Progenitor cell of endocrine pancreas (in vitro differentiated cells): Measurements from ENCODE around the gene BORCS6. TPM values are rescaled to one million over a fixed set of nuclear protein-coding genes. Genes with fewer than 3 reads are reported as not detected.

ENCODE experiments used
- DNase-seq: peaks from one replicate; pipeline ENCODE4 v3.0.0; 2021; ENCODE audit warnings: low spot score; ENCODE audit not compliant: unreplicated experiment
- H3K27ac Mint-ChIP-seq: 2 replicates; pipeline ENCODE4 v1.8.0; 2021; ENCODE audit warnings: mild to moderate bottlenecking, moderate library complexity, mixed read lengths
- H3K27me3 Mint-ChIP-seq: 2 replicates; pipeline ENCODE4 v1.8.0; 2021; ENCODE audit warnings: mixed read lengths
- H3K36me3 Mint-ChIP-seq: 2 replicates; pipeline ENCODE4 v1.8.0; 2022; ENCODE audit warnings: mixed read lengths; ENCODE audit not compliant: insufficient read depth
- H3K4me1 Mint-ChIP-seq: 2 replicates; pipeline ENCODE4 v1.8.0; 2021; ENCODE audit warnings: low read depth, mixed read lengths
- H3K4me3 Mint-ChIP-seq: 2 replicates; pipeline ENCODE4 v1.8.0; 2021; ENCODE audit warnings: low read depth, mild to moderate bottlenecking, moderate library complexity, mixed read lengths
- H3K9me3 Mint-ChIP-seq: 2 replicates; pipeline ENCODE4 v1.8.0; 2021; ENCODE audit warnings: low read depth, mixed read lengths
- CTCF ChIP-seq: fragments of 200-600 bp; sonication (generic); IDR thresholded peaks from one replicate; pipeline ENCODE4 v1.5.0; 2021; ENCODE audit warnings: antibody characterized with exemption, mild to moderate bottlenecking; ENCODE audit not compliant: unreplicated experiment
- long read RNA-seq: library from polyadenylated mRNA; unstranded; transcript quantifications from one replicate; pipeline ENCODE4 v2.0.0, GENCODE V29; 2020
- total RNA-seq: library from RNA; stranded (reverse); gene quantifications from 2 replicates; pipeline ENCODE4 v1.2.1, GENCODE V29; 2021

Gene BORCS6
- total RNA-seq, result 5.2 and 5.3 TPM in 2 replicates
- long read RNA-seq, result 0 reads

GRCh38 chr17:8189711-8190477, at the start of gene BORCS6:
Gene BORCS6, minus strand, starts transcription at chr17:8190180. Its CDS starts 40 bp downstream, at chr17:8190140.
- H3K9me3 Mint-ChIP-seq, result no peaks in the 10 kb centered on the region
- peak; percentile 84 for DNase-seq
- H3K27ac Mint-ChIP-seq, result peak within 1 kb of the TSS; percentile 63
- H3K36me3 Mint-ChIP-seq, result no peaks in the 10 kb centered on the region
- peak; percentile 23 for TF ChIP-seq CTCF
- no peaks in the 10 kb centered on the region for H3K27me3 Mint-ChIP-seq
- peaks cover 1% of the 10 kb centered on the region for H3K4me1 Mint-ChIP-seq
- no peak within 1 kb of the TSS for H3K4me3 Mint-ChIP-seq

- Mint-ChIP-seq H3K4me3 (no peak overlapping the region), H3K4me1 (peaks cover 2% of the 10 kb centered on the region), H3K36me3 (peaks cover 24% of the 10 kb centered on the region), H3K27me3 (no peaks in the 10 kb centered on the region), H3K9me3 (no peaks in the 10 kb centered on the region), H3K27ac (no peak overlapping the region)
- TF ChIP-seq CTCF, result no peak
- no peak for DNase-seq
These were observed 47.9 kb upstream of the BORCS6 start for GRCh38 chr17:8237886-8238285.

- Mint-ChIP-seq H3K36me3 (peaks cover 27% of the 10 kb centered on the region), H3K27me3 (no peaks in the 10 kb centered on the region), H3K27ac (peak overlapping the region; percentile 69), H3K9me3 (no peaks in the 10 kb centered on the region), H3K4me3 (no peak overlapping the region), H3K4me1 (peaks cover 2% of the 10 kb centered on the region)
- DNase-seq, result no peak
- TF ChIP-seq CTCF, result no peak
These were observed 47.2 kb upstream of the BORCS6 start for GRCh38 chr17:8237175-8237574.

GRCh38 chr17:8235676-8236075, 45.7 kb upstream of the BORCS6 start:
- H3K4me1 Mint-ChIP-seq, result peaks cover 2% of the 10 kb centered on the region
- H3K27me3 Mint-ChIP-seq, result no peaks in the 10 kb centered on the region
- H3K4me3 Mint-ChIP-seq, result no peak overlapping the region
- TF ChIP-seq CTCF, result no peak
- peaks cover 35% of the 10 kb centered on the region for H3K36me3 Mint-ChIP-seq
- H3K27ac Mint-ChIP-seq, result no peak overlapping the region
- DNase-seq, result no peak
- no peaks in the 10 kb centered on the region for H3K9me3 Mint-ChIP-seq

- H3K36me3 Mint-ChIP-seq, result peaks cover 37% of the 10 kb centered on the region
- DNase-seq, result no peak
- H3K9me3 Mint-ChIP-seq, result no peaks in the 10 kb centered on the region
- H3K4me1 Mint-ChIP-seq, result peaks cover 2% of the 10 kb centered on the region
- no peaks in the 10 kb centered on the region for H3K27me3 Mint-ChIP-seq
- TF ChIP-seq CTCF, result no peak
- no peak overlapping the region for H3K4me3 Mint-ChIP-seq
- no peak overlapping the region for H3K27ac Mint-ChIP-seq
These were observed 44.6 kb upstream of the BORCS6 start for GRCh38 chr17:8234361-8235270.
